ENCODE results near the gene SMAD7.

The SMAD7 gene

GRCh38 chr18:48929212-48929612 is 21.6 kb downstream of the SMAD7 start:
- TF ChIP-seq TAF1 (IDR thresholded peaks at IDR 0.05; ENCODE audit: borderline replicate concordance, insufficient read depth, low read length) (no peak), FOXP2 (optimal IDR thresholded peaks at IDR 0.05; ENCODE audit: borderline replicate concordance, extremely low read depth, extremely low read length, insufficient read depth) (no peak), REST (IDR thresholded peaks at IDR 0.05; ENCODE audit: insufficient read depth in 1 of 2, low read depth in 2 of 2, low read length in 2 of 2) (no peak), SIN3A (IDR thresholded peaks at IDR 0.05; ENCODE audit: borderline replicate concordance, insufficient read depth, low read length) (no peak), POLR2AphosphoS5 (IDR thresholded peaks at IDR 0.05; ENCODE audit: low read depth, low read length) (no peak)

- TF ChIP-seq TAF1 (IDR thresholded peaks at IDR 0.05; ENCODE audit: borderline replicate concordance, insufficient read depth, low read length) (no peak), POLR2AphosphoS5 (IDR thresholded peaks at IDR 0.05; ENCODE audit: low read depth, low read length) (0 out of 2 replicates have a peak, but pooled peaks have one; percentile 32)
These were observed 22.0 kb downstream of the SMAD7 start for GRCh38 chr18:48928787-48929186.

GRCh38 chr18:48927286-48928080 is 23.3 kb downstream of the SMAD7 start:
- no peak for TF ChIP-seq REST (IDR thresholded peaks at IDR 0.05; ENCODE audit: insufficient read depth in 1 of 2, low read depth in 2 of 2, low read length in 2 of 2)
- no peak for TF ChIP-seq FOXP2 (optimal IDR thresholded peaks at IDR 0.05; ENCODE audit: borderline replicate concordance, extremely low read depth, extremely low read length, insufficient read depth)
- no peak for TF ChIP-seq POLR2AphosphoS5 (IDR thresholded peaks at IDR 0.05; ENCODE audit: low read depth, low read length)
- TF ChIP-seq SIN3A (IDR thresholded peaks at IDR 0.05; ENCODE audit: borderline replicate concordance, insufficient read depth, low read length), result no peak
- TF ChIP-seq TAF1 (IDR thresholded peaks at IDR 0.05; ENCODE audit: borderline replicate concordance, insufficient read depth, low read length), result no peak

- TF ChIP-seq FOXP2 (optimal IDR thresholded peaks at IDR 0.05; ENCODE audit: borderline replicate concordance, extremely low read depth, extremely low read length, insufficient read depth) (no peak), TAF1 (IDR thresholded peaks at IDR 0.05; ENCODE audit: borderline replicate concordance, insufficient read depth, low read length) (no peak), POLR2AphosphoS5 (IDR thresholded peaks at IDR 0.05; ENCODE audit: low read depth, low read length) (no peak), REST (IDR thresholded peaks at IDR 0.05; ENCODE audit: insufficient read depth in 1 of 2, low read depth in 2 of 2, low read length in 2 of 2) (no peak), SIN3A (IDR thresholded peaks at IDR 0.05; ENCODE audit: borderline replicate concordance, insufficient read depth, low read length) (no peak)
These were observed 24.3 kb downstream of the SMAD7 start for GRCh38 chr18:48926420-48926857.

GRCh38 chr18:48925491-48925780 is 25.3 kb downstream of the SMAD7 start:
- TF ChIP-seq SIN3A (IDR thresholded peaks at IDR 0.05; ENCODE audit: borderline replicate concordance, insufficient read depth, low read length), result no peak
- no peak for TF ChIP-seq TAF1 (IDR thresholded peaks at IDR 0.05; ENCODE audit: borderline replicate concordance, insufficient read depth, low read length)
- TF ChIP-seq POLR2AphosphoS5 (IDR thresholded peaks at IDR 0.05; ENCODE audit: low read depth, low read length), result no peak
- TF ChIP-seq FOXP2 (optimal IDR thresholded peaks at IDR 0.05; ENCODE audit: borderline replicate concordance, extremely low read depth, extremely low read length, insufficient read depth), result no peak
- no peak for TF ChIP-seq REST (IDR thresholded peaks at IDR 0.05; ENCODE audit: insufficient read depth in 1 of 2, low read depth in 2 of 2, low read length in 2 of 2)
